GM12873 (cell line): ENCODE results near the gene LLPH.

Source experiments
- TF ChIP-seq, protein P1 (sequence below): IDR thresholded peaks from 2 replicates; pipeline ENCODE4 v1.5.1; 2012; ENCODE audit warnings: low read depth, mild to moderate bottlenecking, moderate library complexity, low read length, control low read depth; ENCODE audit not compliant: insufficient read depth; ENCODE audit errors: missing control alignments

Gene LLPH

DNA sequence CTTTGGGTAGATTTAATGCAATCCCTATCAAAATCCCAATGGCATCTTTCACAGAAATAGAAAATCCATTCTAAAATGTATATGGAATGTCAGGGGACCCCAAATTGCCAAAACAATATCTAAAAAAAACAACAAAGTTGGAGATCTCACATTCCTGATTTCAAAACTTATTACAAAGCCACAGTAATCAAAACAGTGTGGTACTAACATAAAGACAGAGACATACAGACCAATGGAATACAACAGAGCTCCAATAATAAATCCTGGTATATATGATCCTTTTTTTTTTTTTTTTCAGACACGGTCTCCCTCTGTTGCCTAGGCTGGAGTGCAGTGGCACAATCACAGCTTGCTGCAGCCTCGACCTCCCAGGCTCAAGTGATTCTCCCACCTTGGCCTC is 34.6 kb upstream of the LLPH start:
- TF ChIP-seq, protein P1, sequence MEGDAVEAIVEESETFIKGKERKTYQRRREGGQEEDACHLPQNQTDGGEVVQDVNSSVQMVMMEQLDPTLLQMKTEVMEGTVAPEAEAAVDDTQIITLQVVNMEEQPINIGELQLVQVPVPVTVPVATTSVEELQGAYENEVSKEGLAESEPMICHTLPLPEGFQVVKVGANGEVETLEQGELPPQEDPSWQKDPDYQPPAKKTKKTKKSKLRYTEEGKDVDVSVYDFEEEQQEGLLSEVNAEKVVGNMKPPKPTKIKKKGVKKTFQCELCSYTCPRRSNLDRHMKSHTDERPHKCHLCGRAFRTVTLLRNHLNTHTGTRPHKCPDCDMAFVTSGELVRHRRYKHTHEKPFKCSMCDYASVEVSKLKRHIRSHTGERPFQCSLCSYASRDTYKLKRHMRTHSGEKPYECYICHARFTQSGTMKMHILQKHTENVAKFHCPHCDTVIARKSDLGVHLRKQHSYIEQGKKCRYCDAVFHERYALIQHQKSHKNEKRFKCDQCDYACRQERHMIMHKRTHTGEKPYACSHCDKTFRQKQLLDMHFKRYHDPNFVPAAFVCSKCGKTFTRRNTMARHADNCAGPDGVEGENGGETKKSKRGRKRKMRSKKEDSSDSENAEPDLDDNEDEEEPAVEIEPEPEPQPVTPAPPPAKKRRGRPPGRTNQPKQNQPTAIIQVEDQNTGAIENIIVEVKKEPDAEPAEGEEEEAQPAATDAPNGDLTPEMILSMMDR: no peak

DNA sequence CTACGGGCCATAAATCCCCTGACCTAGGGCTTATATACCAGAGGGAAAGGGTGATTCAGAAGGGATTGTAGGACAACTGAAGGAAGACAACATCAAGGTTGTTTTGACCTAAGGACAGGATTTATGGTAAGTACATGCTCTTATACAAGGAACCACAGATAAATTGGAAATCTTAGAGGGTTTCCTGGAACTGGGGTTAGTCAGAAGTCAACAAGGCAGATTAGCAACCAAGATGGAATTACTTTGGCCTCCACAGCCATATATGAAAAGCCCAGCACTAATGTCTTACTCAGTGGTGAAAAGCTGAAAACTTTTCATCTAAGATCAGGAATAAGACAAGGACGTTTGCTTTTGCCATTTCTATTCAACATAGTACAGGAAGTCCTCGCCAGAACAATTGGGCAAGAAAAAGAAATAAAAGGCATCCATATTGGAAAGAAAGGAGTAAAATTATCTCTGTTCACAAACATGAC is 33.8 kb upstream of the LLPH start:
- TF ChIP-seq, protein P1: no peak

DNA sequence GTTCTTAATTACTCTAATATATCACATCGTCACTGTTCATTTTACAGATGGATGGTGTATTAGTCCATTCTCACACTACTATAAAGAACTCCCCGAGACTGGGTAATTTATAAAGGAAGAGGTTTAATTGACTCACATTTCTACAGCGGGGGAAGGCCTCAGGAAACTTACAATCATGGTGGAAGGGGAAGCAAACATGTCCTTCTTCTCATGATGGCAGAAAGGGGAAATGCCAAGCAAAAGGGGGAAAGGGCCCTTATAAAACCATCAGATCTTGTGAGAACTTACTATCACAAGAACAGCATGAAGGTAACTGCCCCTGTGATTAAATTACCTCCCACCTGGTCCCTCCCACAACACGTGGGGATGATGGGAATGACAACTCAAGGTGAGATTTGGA is 32.7 kb upstream of the LLPH start:
- TF ChIP-seq, protein P1: no peak

DNA sequence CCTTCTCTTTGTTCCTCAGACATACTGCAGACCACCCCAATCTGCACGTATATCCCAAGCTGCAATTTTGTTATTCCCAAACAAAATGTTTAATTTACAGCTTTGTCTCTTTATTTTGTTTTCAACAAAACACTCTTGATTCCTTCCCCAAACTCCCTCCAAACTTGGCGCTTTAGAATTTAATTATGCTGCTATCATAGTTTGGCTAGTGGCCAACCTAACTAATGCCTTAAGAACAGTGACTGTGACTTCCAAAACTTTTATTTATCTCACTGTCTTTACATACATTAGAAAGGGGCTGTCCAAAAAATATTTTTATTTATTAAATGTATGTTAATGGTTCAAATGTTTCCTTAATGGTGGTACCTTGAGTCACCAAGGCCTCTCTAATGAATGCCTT is 32.2 kb upstream of the LLPH start:
- TF ChIP-seq, protein P1: no peak

DNA sequence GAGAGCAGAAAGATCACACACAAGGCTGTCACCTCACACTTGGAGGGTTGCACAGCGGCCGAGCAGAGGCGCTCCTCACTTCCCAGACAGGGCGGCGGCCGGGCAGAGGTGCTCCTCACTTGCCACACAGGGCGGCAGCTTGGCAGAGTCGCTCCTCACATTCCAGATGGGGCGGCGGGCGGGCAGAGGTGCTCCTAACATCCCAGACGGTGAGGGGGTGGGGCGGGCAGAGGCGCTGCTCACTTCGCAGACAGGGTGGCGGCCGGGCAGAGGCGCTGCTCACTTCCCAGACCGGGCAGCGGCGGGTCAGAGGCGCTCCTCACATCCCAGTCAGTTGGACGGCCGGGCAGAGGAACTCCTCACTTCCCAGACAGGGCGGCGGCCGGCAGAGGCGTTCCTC is 30.2 kb upstream of the LLPH start:
- TF ChIP-seq, protein P1: no peak

DNA sequence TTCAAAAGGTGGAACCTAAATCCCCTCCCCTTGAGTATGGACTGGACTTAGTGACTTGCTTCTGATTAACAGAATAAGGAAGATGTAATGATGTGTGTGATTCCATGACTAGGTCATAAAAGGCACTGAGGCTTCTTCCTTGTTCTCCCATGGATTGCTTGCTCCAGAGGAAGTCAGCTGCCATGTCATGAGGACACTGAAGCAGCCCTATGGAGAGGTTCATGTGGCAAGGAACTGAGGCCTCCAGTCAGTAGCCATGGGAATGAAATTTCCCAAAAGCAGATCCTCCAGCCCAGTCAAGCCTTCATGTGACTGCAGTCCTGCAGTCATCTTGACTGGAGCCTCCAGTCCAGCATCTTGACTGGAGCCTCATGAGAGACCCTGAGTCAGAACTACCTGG is 28.6 kb upstream of the LLPH start:
- TF ChIP-seq, protein P1: no peak

DNA sequence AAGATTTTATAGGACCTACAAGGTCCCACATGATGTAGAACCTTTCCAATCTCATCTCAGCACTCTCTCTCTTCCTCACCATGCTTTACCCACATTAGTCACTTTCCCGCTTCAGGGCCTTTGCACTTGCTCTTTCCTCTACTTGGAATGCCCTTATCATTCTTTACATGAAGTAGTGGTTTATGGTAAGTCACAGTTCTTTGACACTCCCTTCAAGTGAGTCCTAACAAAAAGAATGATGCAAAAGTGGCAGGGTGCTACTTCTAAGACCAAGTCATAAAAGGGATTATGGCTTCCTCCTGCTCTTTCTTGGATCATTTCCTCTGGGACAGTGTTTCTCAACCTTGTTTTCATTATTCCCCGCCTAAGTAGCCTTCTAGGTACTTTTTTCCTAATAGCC is 26.1 kb upstream of the LLPH start:
- TF ChIP-seq, protein P1: no peak
